Measurements from ENCODE around the gene CIDEA.

GRCh38 chr18:12233378-12233777 lies 20.8 kb upstream of the CIDEA start:
- no peak for TF ChIP-seq TAF1 (IDR thresholded peaks at IDR 0.05; ENCODE audit: low read depth)
- no peak for TF ChIP-seq RAD21 (IDR thresholded peaks at IDR 0.05; ENCODE audit: low read depth)
- no peak for TF ChIP-seq MAX (IDR thresholded peaks at IDR 0.05)
- TF ChIP-seq YY1 (IDR thresholded peaks at IDR 0.05; ENCODE audit: low read depth): no peak
- TF ChIP-seq TCF12 (IDR thresholded peaks at IDR 0.05; ENCODE audit: low read depth): no peak
- no peak for TF ChIP-seq REST (IDR thresholded peaks at IDR 0.05; ENCODE audit: low read depth)
- TF ChIP-seq CEBPB (IDR thresholded peaks at IDR 0.05): no peak
- no peak for TF ChIP-seq EP300 (IDR thresholded peaks at IDR 0.05; ENCODE audit: borderline replicate concordance)
- no peak for TF ChIP-seq TEAD4 (IDR thresholded peaks at IDR 0.05)
- no peak for TF ChIP-seq ZBTB7A (IDR thresholded peaks at IDR 0.05; ENCODE audit: low read depth)
- TF ChIP-seq USF1 (IDR thresholded peaks at IDR 0.05): no peak
- no peak for TF ChIP-seq FOXM1 (IDR thresholded peaks at IDR 0.05; ENCODE audit: borderline replicate concordance, low read depth)
